GM12874 (cell line): Measurements from ENCODE around the gene SLC2A1.

Experiments used
- CTCF ChIP-seq: IDR thresholded peaks from 2 replicates; pipeline ENCODE4 v1.5.1; 2011; ENCODE audit warnings: low read depth, mild to moderate bottlenecking, control low read depth, low read length, moderate library complexity; ENCODE audit not compliant: insufficient read depth

Gene SLC2A1

GRCh38 chr1:42947965-42948732 lies 10.5 kb downstream of the SLC2A1 start:
- no peak for TF ChIP-seq CTCF

- no peak for TF ChIP-seq CTCF
Observed at GRCh38 chr1:42947117-42947516, 11.6 kb downstream of the SLC2A1 start.

- no peak for TF ChIP-seq CTCF
Observed at GRCh38 chr1:42946120-42946898, 12.4 kb downstream of the SLC2A1 start.

GRCh38 chr1:42945164-42945563 lies 13.5 kb downstream of the SLC2A1 start:
- no peak for TF ChIP-seq CTCF

GRCh38 chr1:42944246-42944928 lies 14.3 kb downstream of the SLC2A1 start:
- TF ChIP-seq CTCF, result no peak

GRCh38 chr1:42943728-42944127 lies 14.9 kb downstream of the SLC2A1 start:
- TF ChIP-seq CTCF, result no peak

- no peak for TF ChIP-seq CTCF
Observed at GRCh38 chr1:42943166-42943565, 15.5 kb downstream of the SLC2A1 start.
